COLO668 (cell line): ENCODE results near the gene ADARB2.

Experiments
- DNase-seq: peaks from one replicate; lab custom pipeline; 2025; ENCODE audit not compliant: unreplicated experiment; lab: John Stamatoyannopoulos, UW

The ADARB2 gene

GRCh38 chr10:1736144-1736971 lies 967 bp downstream of the ADARB2 start:
- peak; percentile 34 for DNase-seq

DNA sequence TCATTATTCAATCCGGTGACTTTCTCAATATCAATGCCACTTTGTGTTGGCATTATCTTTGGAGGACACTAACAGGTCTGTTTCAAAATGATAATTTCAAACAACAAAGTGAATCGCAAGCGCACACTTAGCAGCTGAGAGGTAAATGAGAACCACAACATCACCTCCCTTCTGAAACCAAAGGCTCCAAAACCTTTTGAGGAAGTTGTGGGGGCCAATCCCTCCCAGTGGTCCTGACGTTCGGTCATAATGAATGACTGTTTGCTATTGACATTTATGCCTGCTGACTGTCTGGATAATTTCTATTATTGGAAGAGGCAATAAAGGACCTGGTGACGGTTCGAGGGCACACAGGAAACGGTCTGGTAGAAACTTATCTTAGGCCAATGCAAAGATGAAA lies 1.8 kb downstream of the ADARB2 start:
- DNase-seq: peak; percentile 6

- DNase-seq: no peak
Observed at GRCh38 chr10:1734288-1734687, 3.0 kb downstream of the ADARB2 start.

DNA sequence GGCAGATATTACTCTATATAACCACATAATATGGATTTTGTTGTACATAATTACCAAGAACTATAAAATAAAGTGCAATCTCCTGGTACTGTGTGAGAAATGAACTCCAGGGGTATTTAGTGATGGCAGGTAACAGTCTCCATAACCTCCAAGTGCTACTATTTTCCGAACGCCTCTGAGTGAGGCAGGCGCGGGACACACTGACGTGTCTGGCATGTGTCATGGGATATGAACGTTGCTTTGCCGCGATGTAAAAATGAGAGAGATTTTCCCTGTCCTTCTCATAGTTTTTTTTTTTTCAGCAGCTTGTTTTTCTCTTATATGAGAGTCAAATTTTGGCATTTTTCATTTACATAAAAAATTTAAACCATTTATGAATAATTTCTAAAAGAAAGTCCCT lies 3.6 kb downstream of the ADARB2 start:
- DNase-seq: peak; percentile 46

DNA sequence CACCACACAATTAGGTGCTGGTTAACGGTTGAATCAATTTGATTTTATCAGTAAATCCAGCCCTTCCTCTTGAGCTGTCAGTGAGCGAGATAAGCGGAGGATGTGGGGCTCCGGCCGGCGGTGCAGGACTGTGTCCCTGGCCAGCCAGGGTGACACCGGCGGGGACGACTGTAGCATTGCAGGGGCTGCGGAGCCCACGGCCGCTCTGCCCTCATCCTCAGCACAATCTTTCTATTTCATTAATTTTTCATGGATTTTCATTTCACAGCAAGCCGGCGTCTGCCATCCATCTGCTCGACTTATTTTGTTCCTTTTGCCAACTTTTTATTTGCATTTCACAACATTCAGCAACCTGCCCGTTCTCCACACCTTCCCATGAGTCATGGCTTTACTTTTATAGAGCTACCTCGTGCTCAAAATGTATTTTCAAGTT lies 4.7 kb downstream of the ADARB2 start:
- DNase-seq: peak; percentile 50

DNA sequence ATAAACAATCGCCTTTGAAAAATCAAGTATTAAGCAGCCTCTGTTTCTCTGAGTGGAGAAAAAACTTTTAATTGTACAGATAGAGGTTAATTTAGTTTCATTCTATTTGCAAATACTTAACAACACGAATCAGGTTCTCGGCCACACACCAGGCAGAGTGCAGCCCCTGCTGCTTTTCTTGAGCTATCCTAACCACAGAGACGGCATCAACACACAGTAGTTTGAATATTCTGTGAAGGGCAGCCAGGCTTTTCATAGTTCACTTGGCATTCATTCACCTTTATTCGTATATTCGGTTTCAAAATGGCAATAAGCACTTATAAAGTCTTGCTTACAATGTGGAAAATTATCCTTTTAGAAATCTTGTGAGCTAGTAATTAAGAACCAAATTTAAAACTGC lies 5.7 kb downstream of the ADARB2 start:
- peak; percentile 10 for DNase-seq

DNA sequence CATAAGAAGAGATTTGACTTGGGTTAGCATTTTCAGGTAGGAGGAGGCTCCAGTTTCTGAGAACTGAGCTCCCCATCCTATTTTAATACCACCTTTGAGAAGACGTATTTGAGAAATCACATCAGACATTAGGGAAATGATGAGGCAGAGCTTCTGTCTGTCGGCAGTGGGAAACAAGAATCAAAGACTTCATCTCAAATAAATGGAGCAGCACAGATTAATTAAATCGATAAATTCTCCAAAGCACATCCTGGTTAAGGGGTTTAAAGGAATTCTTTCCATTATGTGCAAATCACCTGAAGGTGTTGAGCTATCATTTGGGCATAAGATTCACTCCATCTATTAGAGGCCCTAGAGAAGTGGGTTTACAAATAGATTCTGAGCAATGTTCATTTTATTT lies 7.6 kb downstream of the ADARB2 start:
- no peak for DNase-seq

GRCh38 chr10:1726861-1727260 lies 10.5 kb downstream of the ADARB2 start:
- no peak for DNase-seq

- DNase-seq: peak; percentile 27
Observed at GRCh38 chr10:1724921-1725488, 12.3 kb downstream of the ADARB2 start.

DNA sequence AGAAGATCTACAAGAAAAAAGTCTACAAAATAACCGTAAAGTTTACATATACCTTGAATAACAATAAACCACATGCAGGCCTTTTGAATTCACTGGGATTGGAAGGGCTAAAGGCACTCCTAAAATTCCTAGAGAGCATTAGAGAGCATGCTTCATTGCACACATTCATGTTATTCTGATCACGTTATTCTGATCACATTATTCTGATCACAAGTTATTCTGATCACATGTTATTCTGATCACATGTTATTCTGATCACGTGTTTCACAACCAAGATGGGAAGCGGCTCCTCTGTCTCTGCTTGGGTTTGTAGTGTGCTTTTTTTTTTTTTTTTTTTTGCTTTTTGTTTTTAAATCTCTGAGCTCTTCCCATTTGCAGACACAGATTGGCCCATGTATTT lies 20.5 kb downstream of the ADARB2 start:
- DNase-seq: no peak

DNA sequence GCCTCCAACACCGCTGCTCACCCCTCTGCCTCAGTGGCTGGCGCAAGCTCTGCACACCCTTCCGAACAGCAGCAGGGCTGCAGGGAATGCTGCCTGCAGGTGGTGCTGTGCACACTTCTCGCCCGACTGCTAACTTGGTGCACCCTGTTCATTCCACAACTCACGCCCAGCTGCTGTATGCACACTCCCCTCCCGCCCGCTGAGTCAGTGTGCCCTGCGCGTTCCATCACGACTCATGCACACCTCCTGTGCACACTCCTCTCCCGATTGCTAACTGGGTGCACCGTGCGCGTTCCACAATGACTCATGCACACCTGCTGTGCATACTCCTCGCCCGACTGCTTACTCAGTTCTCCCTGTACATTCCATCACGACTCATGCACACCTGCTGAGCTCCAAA lies 21.5 kb downstream of the ADARB2 start:
- DNase-seq: peak; percentile 66

- DNase-seq: no peak
Observed at GRCh38 chr10:1712944-1713671, 24.2 kb downstream of the ADARB2 start.

- no peak for DNase-seq
Observed at GRCh38 chr10:1712314-1712713, 25.0 kb downstream of the ADARB2 start.

- no peak for DNase-seq
Observed at GRCh38 chr10:1709161-1709560, 28.2 kb downstream of the ADARB2 start.

- DNase-seq: no peak
Observed at GRCh38 chr10:1708746-1709145, 28.6 kb downstream of the ADARB2 start.

DNA sequence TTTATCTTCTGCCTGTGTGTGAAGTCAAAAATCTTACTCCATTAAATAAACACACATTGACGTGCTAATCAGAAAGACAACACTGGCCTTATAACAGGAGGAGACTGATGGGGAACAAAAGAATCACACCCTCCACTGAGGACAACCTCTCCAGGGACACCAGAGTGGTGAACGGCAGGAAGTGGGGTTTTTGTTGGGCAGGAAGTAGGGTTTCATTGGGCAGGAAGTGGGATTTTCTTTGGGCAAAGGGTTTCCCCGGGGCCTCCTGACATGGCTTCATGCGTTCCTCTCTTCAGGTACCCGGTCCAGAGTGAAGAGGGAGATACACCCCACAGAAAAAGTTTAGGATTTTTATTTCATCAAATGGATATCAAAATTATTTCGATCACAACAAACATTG lies 30.6 kb downstream of the ADARB2 start:
- DNase-seq: no peak

DNA sequence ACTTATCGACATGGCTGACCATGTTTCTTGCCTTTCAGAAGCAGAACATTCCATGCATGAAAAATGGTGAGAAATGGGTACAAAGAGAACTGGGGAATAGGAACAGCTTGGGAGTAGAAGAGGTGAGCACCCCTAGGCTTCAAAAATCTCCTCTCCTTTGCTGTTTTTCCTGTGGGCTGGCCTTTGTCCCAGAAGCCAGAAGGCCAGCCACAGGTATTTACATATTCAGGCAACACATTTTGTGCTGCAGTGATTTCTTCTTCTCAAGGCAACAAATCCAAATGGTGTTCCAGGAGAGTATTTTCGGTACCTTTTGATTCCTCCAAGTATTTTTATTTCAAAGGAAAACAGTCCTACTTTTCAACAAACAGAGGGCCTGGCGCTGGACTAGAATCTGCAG lies 31.1 kb downstream of the ADARB2 start:
- no peak for DNase-seq

- no peak for DNase-seq
Observed at GRCh38 chr10:1698185-1698584, 39.1 kb downstream of the ADARB2 start.

DNA sequence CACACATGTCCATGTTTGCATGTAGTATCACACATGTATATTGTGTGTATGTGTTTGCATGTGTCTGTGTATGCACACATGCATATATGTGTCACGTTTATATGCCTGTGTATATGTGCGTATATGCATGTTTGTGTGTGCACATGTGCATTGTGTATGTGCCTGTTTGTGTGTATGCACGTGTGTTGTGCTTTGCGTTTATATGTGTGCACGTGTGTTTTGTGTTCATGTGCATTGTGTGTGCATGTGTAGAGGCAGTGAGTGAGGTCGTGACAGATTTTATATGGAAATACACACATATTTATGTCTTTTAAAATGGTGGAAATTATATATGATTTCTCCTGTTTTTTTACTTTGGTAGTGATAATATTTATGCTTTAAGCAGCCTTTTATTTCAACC lies 41.2 kb downstream of the ADARB2 start:
- no peak for DNase-seq

DNA sequence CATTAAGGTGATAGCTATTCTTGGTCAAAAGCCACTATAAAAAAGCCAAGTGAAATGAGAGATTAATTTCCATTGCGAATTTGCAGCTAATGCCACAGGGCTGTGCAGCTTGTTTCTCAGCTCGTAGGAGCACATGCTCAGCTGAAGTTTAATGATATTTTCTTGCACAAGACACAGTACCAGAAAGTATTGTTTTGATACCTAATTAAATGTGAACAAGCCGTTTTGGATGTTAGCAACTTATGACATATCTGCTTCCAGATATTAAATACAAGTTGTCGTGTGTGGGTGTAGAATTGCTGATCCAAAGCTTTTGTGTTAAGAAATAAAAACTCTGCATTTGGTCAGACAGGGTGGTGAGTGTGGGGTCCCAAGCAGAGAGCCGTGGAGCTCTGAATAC lies 47.2 kb downstream of the ADARB2 start:
- DNase-seq: no peak

- DNase-seq: no peak
Observed at GRCh38 chr10:1688531-1688930, 48.8 kb downstream of the ADARB2 start.

- DNase-seq: no peak
Observed at GRCh38 chr10:1687623-1688150, 49.6 kb downstream of the ADARB2 start.
